ENCODE measurements around the gene TTC33.
"Not testable (repeated sequence)": the region's sequence is repeated elsewhere in the genome, so short reads cannot be mapped to it uniquely, and the experiment has no call there.

The TTC33 gene

DNA sequence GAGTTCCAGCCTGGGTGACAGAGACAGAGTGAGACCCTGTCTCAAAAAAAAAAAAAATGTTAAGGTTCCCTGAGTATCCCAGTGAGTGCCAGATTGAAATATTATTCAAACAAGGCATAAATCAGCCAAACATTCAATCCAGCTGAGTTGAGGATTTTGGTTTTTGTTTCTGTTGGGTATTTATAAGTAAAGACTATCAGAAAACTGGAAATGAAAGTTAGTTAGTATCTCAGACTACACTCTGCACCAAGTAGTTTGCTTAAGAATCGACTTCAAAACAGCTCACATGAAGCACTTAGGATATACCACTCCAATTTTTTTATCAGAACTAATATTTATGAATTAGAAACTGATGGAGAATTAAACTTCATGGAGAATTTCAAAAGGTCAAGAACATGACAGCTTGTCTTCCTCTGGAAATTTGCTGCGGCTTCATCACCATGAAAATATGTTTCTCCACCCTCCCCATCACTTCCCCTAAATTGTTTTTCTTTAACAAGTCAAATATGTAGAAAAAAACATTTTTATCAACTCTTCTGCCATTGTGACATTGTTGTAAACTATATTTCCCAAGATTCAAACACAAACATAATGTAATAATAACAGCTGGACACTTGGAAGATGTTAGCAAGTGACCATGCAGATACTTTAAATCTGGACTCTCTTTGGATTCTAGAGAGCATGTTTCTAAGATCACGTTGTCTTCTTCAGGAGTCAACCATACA, 186.1 kb downstream of the TTC33 start:
- H3K4me3 ChIP-seq (ENCODE audit: low read length): no peak overlapping the region
- no peaks in the 10 kb centered on the region for H3K27me3 ChIP-seq (ENCODE audit: control insufficient read depth, insufficient read depth, low read length)
- no peaks in the 10 kb centered on the region for H3K9me3 ChIP-seq (ENCODE audit: control insufficient read depth, low read depth, low read length)
- H3K36me3 ChIP-seq (ENCODE audit: control insufficient read depth, low read depth, low read length): no peaks in the 10 kb centered on the region
- H3K27ac ChIP-seq (ENCODE audit: low read length): no peak overlapping the region
- H3K9ac ChIP-seq (ENCODE audit: low read length): no peak overlapping the region
- no peaks in the 10 kb centered on the region for H3K4me1 ChIP-seq (ENCODE audit: control insufficient read depth, low read depth, low read length)

DNA sequence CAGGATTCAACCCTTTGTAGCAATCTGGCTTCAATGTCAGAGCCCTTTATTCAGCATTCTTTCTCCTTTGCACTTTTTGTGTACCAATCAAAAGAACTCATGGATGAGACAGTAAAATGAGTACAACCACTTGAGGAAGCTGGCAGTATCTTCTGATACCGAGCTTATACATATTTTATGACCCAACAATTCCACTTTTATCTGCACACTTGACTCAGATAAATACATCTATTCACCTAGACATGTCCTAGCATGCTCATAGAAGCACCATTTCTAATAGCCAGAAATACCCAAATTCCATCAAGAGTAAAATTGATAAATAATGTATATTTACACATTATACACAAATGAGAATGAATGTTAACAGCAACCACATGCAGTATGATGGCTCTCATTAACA, 187.2 kb downstream of the TTC33 start:
- Histone ChIP-seq H3K27ac (ENCODE audit: low read length) (no peak overlapping the region), H3K9ac (ENCODE audit: low read length) (no peak overlapping the region), H3K4me3 (ENCODE audit: low read length) (no peak overlapping the region), H3K36me3 (ENCODE audit: control insufficient read depth, low read depth, low read length) (no peaks in the 10 kb centered on the region), H3K4me1 (ENCODE audit: control insufficient read depth, low read depth, low read length) (no peaks in the 10 kb centered on the region), H3K27me3 (ENCODE audit: control insufficient read depth, insufficient read depth, low read length) (no peaks in the 10 kb centered on the region), H3K9me3 (ENCODE audit: control insufficient read depth, low read depth, low read length) (no peaks in the 10 kb centered on the region)

DNA sequence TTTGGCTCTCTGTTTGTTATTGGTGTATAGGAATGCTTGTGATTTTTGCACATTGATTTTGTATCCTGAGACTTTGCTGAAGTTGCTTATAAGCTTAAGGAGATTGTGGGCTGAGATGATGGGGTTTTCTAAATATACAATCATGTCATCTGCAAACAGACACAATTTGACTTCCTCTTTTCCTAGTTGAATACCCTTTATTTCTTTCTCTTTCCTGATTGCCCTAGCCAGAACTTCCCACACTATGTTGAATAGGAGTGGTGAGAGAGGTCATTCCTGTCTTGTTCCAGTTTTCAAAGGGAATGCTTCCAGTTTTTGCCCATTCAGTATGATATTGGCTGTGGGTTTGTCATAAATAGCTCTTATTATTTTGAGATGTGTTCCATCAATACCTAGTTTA, 192.6 kb downstream of the TTC33 start:
- not testable (repeated sequence) for H3K36me3 ChIP-seq (ENCODE audit: control insufficient read depth, low read depth, low read length); H3K9me3 ChIP-seq (ENCODE audit: control insufficient read depth, low read depth, low read length); H3K9ac ChIP-seq (ENCODE audit: low read length)

DNA sequence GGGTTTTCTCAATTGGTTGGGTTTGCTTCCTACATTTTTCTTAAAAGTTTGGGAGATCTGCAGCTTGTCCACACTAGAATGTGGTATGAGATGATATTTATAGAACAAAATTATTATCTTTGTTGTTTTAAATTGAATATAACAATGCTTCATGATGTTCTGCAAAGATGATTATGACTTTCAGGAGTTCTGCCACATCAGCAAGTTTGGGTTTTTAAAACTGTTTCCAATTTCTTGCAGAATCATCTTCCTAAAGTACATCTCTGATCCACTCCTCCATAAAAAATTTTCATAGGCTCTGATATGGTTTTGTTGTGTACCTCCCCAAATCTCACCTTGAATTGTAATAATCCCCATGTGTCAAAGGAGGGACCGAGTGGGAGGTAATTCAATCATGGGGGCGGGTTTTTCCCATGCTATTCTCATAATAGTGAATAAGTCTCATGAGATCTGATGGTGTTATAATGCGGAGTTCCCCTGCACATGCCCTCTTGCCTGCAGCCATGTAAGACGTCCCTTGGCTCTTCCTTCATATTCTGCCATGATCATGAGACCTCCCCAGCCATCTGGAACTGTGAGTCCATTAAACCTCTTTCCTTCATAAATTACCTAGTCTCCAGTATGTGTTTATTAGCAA, 195.2 kb downstream of the TTC33 start:
- Histone ChIP-seq H3K36me3 (ENCODE audit: control insufficient read depth, low read depth, low read length) (no peaks in the 10 kb centered on the region), H3K9ac (ENCODE audit: low read length) (no peak overlapping the region), H3K4me1 (ENCODE audit: control insufficient read depth, low read depth, low read length) (no peaks in the 10 kb centered on the region), H3K4me3 (ENCODE audit: low read length) (no peak overlapping the region), H3K9me3 (ENCODE audit: control insufficient read depth, low read depth, low read length) (no peaks in the 10 kb centered on the region), H3K27me3 (ENCODE audit: control insufficient read depth, insufficient read depth, low read length) (no peaks in the 10 kb centered on the region), H3K27ac (ENCODE audit: low read length) (no peak overlapping the region)

More for the DNA sequence above, 192.6 kb downstream of the TTC33 start:
- not testable (repeated sequence) for H3K27ac ChIP-seq (ENCODE audit: low read length); H3K4me3 ChIP-seq (ENCODE audit: low read length); H3K4me1 ChIP-seq (ENCODE audit: control insufficient read depth, low read depth, low read length); H3K27me3 ChIP-seq (ENCODE audit: control insufficient read depth, insufficient read depth, low read length)

DNA sequence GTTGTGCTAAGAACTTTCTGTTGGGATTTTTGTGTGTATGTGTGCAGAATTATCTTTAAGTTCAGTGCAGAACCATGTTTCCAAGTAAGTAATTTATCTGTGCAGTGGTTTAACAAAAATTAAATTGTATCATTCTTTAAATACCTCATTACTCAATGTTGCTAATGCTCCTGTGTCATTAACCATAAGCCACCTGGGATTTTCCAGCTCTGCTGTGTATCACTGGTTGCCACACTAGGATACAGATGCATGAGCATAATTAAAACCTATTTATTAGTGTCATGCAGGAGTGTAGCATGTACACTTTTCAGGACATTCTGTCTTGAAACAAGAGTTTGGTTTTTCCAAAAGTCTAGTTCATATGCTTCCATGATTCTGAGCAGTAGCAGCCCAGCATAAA, 196.5 kb downstream of the TTC33 start:
- Histone ChIP-seq H3K9ac (ENCODE audit: low read length) (no peak overlapping the region), H3K27me3 (ENCODE audit: control insufficient read depth, insufficient read depth, low read length) (no peaks in the 10 kb centered on the region), H3K9me3 (ENCODE audit: control insufficient read depth, low read depth, low read length) (no peaks in the 10 kb centered on the region), H3K27ac (ENCODE audit: low read length) (no peak overlapping the region), H3K4me3 (ENCODE audit: low read length) (no peak overlapping the region), H3K36me3 (ENCODE audit: control insufficient read depth, low read depth, low read length) (no peaks in the 10 kb centered on the region), H3K4me1 (ENCODE audit: control insufficient read depth, low read depth, low read length) (no peaks in the 10 kb centered on the region)

DNA sequence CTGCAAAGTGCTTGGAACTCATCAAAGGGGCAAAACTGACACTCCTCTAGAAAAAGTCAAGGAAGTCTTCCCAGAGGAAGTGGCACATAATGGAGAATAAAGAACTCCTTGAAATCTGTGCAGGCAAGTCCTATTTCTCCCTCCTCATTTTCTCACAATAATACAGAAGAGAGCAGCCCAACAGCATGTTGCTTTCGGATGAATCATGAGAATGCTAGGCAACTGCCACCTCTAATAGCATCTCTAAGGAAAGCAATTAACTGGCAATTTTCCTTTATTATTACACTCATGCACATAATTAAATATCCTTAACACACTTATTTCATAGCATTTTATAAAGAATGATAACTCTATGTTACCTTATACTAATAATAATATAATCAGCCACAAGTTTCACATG, 198.3 kb downstream of the TTC33 start:
- Histone ChIP-seq H3K27me3 (ENCODE audit: control insufficient read depth, insufficient read depth, low read length) (no peaks in the 10 kb centered on the region), H3K4me3 (ENCODE audit: low read length) (no peak overlapping the region), H3K27ac (ENCODE audit: low read length) (no peak overlapping the region), H3K9me3 (ENCODE audit: control insufficient read depth, low read depth, low read length) (no peaks in the 10 kb centered on the region), H3K36me3 (ENCODE audit: control insufficient read depth, low read depth, low read length) (no peaks in the 10 kb centered on the region), H3K4me1 (ENCODE audit: control insufficient read depth, low read depth, low read length) (no peaks in the 10 kb centered on the region), H3K9ac (ENCODE audit: low read length) (no peak overlapping the region)

DNA sequence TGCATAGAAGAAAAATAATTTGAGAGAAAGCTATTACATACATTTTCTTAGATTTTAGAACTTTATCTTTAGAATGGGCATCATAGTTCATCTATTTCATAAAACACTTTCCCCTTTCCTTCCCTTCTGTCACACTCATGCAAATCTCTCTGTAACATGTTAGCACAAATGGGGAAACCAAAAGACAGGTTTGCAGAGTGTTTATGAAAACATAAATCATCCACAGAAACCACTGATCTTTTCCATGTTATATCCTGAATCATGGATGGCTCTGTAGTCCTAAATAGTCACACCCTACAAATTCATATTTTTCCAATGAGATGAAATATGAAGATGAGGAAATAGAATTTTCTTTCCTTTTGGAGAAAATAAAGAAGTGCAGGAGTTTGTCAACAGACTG, 198.9 kb downstream of the TTC33 start:
- H3K27me3 ChIP-seq (ENCODE audit: control insufficient read depth, insufficient read depth, low read length): no peaks in the 10 kb centered on the region
- H3K9ac ChIP-seq (ENCODE audit: low read length): no peak overlapping the region
- no peaks in the 10 kb centered on the region for H3K36me3 ChIP-seq (ENCODE audit: control insufficient read depth, low read depth, low read length)
- no peak overlapping the region for H3K4me3 ChIP-seq (ENCODE audit: low read length)
- no peaks in the 10 kb centered on the region for H3K9me3 ChIP-seq (ENCODE audit: control insufficient read depth, low read depth, low read length)
- no peak overlapping the region for H3K27ac ChIP-seq (ENCODE audit: low read length)
- no peaks in the 10 kb centered on the region for H3K4me1 ChIP-seq (ENCODE audit: control insufficient read depth, low read depth, low read length)

DNA sequence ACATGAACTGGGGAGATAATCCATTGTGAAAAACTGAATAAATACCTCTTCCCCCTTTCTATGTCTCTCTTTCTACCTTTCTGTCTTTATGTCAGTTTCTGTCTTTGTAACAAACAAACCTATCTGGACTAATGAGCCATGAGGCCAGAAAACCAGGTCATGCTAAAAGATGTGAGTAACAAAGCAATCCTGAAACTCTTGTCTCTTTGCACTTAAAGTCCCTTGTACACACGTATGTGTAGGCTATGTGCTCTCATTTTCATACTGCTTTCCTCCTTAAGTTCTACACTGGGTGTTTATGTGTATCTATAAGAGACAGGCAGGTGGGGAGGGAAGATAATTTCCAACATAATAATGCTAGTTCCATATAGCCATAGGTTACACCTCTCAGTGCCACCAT, 199.9 kb downstream of the TTC33 start:
- Histone ChIP-seq H3K9ac (ENCODE audit: low read length) (no peak overlapping the region), H3K4me3 (ENCODE audit: low read length) (no peak overlapping the region), H3K4me1 (ENCODE audit: control insufficient read depth, low read depth, low read length) (no peaks in the 10 kb centered on the region), H3K27ac (ENCODE audit: low read length) (no peak overlapping the region), H3K27me3 (ENCODE audit: control insufficient read depth, insufficient read depth, low read length) (no peaks in the 10 kb centered on the region), H3K9me3 (ENCODE audit: control insufficient read depth, low read depth, low read length) (no peaks in the 10 kb centered on the region), H3K36me3 (ENCODE audit: control insufficient read depth, low read depth, low read length) (no peaks in the 10 kb centered on the region)

DNA sequence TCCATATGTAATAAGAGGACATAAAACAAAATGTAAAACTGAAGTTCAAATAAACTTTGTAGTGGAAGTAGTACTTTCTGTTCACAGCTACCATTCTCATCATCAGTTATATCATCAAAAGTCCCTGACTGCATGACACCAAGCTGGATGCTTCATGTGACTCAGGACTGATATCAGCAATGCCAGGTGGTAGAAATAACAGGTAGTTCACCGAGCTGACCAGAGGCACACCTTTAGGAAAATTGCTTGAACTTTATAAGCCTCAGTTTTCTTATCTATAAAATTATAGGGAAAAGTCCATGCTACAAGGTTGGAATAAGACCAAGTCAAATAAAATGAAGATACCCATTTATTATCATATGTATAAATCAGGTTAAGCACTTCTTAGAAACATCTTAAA, 200.9 kb downstream of the TTC33 start:
- H3K4me1 ChIP-seq (ENCODE audit: control insufficient read depth, low read depth, low read length): no peaks in the 10 kb centered on the region
- no peak overlapping the region for H3K27ac ChIP-seq (ENCODE audit: low read length)
- no peaks in the 10 kb centered on the region for H3K9me3 ChIP-seq (ENCODE audit: control insufficient read depth, low read depth, low read length)
- no peak overlapping the region for H3K9ac ChIP-seq (ENCODE audit: low read length)
- no peaks in the 10 kb centered on the region for H3K27me3 ChIP-seq (ENCODE audit: control insufficient read depth, insufficient read depth, low read length)
- H3K36me3 ChIP-seq (ENCODE audit: control insufficient read depth, low read depth, low read length): no peaks in the 10 kb centered on the region
- no peak overlapping the region for H3K4me3 ChIP-seq (ENCODE audit: low read length)

DNA sequence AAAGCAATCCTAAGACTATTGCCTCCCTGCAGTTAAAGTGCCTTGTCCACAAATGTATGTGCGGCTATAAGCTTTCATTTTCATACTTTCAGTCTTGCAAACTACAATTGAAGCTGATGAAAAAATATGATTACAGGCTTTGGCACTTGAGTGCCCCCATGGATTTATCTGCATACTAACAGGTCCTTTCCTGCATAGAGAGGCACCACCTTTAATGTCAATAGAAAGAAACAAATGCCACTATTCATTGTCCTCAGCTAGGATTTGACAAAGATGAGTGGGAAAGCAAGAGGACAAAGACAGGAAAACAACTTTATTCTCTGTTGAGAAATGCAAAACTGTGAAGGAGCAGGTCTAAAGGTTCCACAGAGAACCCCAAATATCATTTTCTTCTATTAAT, 201.7 kb downstream of the TTC33 start:
- Histone ChIP-seq H3K27ac (ENCODE audit: low read length) (no peak overlapping the region), H3K4me1 (ENCODE audit: control insufficient read depth, low read depth, low read length) (no peaks in the 10 kb centered on the region), H3K9ac (ENCODE audit: low read length) (no peak overlapping the region), H3K36me3 (ENCODE audit: control insufficient read depth, low read depth, low read length) (no peaks in the 10 kb centered on the region), H3K27me3 (ENCODE audit: control insufficient read depth, insufficient read depth, low read length) (no peaks in the 10 kb centered on the region), H3K4me3 (ENCODE audit: low read length) (no peak overlapping the region), H3K9me3 (ENCODE audit: control insufficient read depth, low read depth, low read length) (no peaks in the 10 kb centered on the region)

DNA sequence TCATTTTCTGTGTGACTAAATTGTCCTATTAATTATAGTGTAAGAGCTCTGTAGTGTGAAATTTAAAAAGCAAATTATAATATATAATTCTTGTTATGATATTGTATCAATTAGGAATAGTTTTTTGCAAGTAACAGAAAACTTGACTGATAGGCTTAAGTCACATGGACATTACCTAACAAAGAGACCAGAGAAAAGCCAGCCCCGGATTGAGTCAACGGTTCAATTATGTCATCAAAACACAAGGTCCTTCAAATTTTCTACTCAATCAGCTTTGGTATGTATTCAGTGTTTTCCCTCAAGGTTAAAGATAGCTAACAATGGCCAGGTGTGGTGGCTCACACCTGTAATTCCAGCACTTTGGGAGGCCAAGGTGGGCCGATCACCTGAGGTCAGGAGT, 202.8 kb downstream of the TTC33 start:
- no peaks in the 10 kb centered on the region for H3K4me1 ChIP-seq (ENCODE audit: control insufficient read depth, low read depth, low read length)

More for the DNA sequence above, 202.8 kb downstream of the TTC33 start:
- Histone ChIP-seq H3K9ac (ENCODE audit: low read length) (no peak overlapping the region), H3K27ac (ENCODE audit: low read length) (no peak overlapping the region), H3K9me3 (ENCODE audit: control insufficient read depth, low read depth, low read length) (no peaks in the 10 kb centered on the region), H3K4me3 (ENCODE audit: low read length) (no peak overlapping the region), H3K36me3 (ENCODE audit: control insufficient read depth, low read depth, low read length) (no peaks in the 10 kb centered on the region), H3K27me3 (ENCODE audit: control insufficient read depth, insufficient read depth, low read length) (no peaks in the 10 kb centered on the region)
